IMR-90 (cell line): ENCODE measurements around the gene CMSS1. TPM values are rescaled to one million over a fixed set of nuclear protein-coding genes. Genes with fewer than 3 reads are reported as not detected.

Experiments used
- ATAC-seq: fragments of 200-7000 bp; cut with Tn5 transposase; 2 replicates; pipeline ENCODE4 v1.9.1; 2020; ENCODE audit warnings: low read depth, mild to moderate bottlenecking, moderate library complexity
- BruUV-seq: library from RNA; stranded (reverse); fragments of 400-500 nt; replicated peaks from 2 replicates; lab custom pipeline; 2021; lab: Mats Ljungman, UMichigan
- CTCF ChIA-PET: fragments of 300-600 bp; formaldehyde crosslinking; extraction: SDS; loops from one replicate; lab custom pipeline; 2021; ENCODE audit warnings: antibody characterized with exemption; lab: Yijun Ruan, JAX
- POLR2A ChIA-PET: fragments of 300-600 bp; sonication (Branson Sonifier 250); formaldehyde crosslinking; loops from one replicate; lab custom pipeline; 2022; ENCODE audit warnings: antibody characterized with exemption; ENCODE audit not compliant: unreplicated experiment; lab: Charles Lee
- DNase-seq: peaks from one replicate; pipeline ENCODE4 v3.0.0; 2013
- H2AFZ ChIP-seq: replicated peaks from 2 replicates; pipeline ENCODE3; 2013; ENCODE audit warnings: low read length, mild to moderate bottlenecking; ENCODE audit not compliant: poor library complexity
- H2AK5ac ChIP-seq: 2 replicates; pipeline ENCODE4 v1.6.1; 2013; ENCODE audit warnings: low read depth, low read length, inconsistent platforms
- H2AK9ac ChIP-seq: replicated peaks from 2 replicates; pipeline ENCODE3; 2013; ENCODE audit warnings: mild to moderate bottlenecking, low read depth, low read length, moderate library complexity; ENCODE audit not compliant: poor library complexity
- H2BK120ac ChIP-seq: 2 replicates; pipeline ENCODE4 v1.6.1; 2013; ENCODE audit warnings: low read depth, low read length, inconsistent platforms
- H2BK15ac ChIP-seq: 3 replicates; pipeline ENCODE4 v1.6.1; 2013; ENCODE audit warnings: low read depth, low read length, inconsistent platforms
- H2BK20ac ChIP-seq: 2 replicates; pipeline ENCODE4 v1.6.1; 2013; ENCODE audit warnings: low read depth, mild to moderate bottlenecking, inconsistent platforms, low read length, moderate library complexity
- H2BK5ac ChIP-seq: 2 replicates; pipeline ENCODE4 v1.6.1; 2013; ENCODE audit warnings: mild to moderate bottlenecking, low read depth, low read length, inconsistent platforms; ENCODE audit not compliant: poor library complexity, severe bottlenecking
- H3K14ac ChIP-seq: replicated peaks from 2 replicates; pipeline ENCODE4 v1.6.1; 2013; ENCODE audit warnings: low read depth, low read length, inconsistent platforms
- H3K18ac ChIP-seq: 2 replicates; pipeline ENCODE4 v1.6.1; 2013; ENCODE audit warnings: low read depth, low read length, control low read depth
- H3K23ac ChIP-seq: 2 replicates; pipeline ENCODE4 v1.6.1; 2013; ENCODE audit warnings: low read depth, low read length, inconsistent platforms
- H3K27ac ChIP-seq: 2 replicates; pipeline ENCODE4 v1.5.1; 2013; ENCODE audit warnings: mild to moderate bottlenecking, control low read depth, low read length; ENCODE audit not compliant: insufficient read depth
- H3K27me3 ChIP-seq: 2 replicates; pipeline ENCODE4 v1.6.1; 2013; ENCODE audit warnings: low read length; ENCODE audit not compliant: control insufficient read depth, insufficient read depth
- H3K36me3 ChIP-seq: 2 replicates; pipeline ENCODE4 v1.6.1; 2013; ENCODE audit warnings: low read length, mixed read lengths; ENCODE audit not compliant: control insufficient read depth, insufficient read depth
- H3K4ac ChIP-seq: 2 replicates; pipeline ENCODE4 v1.6.1; 2013; ENCODE audit warnings: low read depth, low read length, inconsistent platforms
- H3K4me1 ChIP-seq: 2 replicates; pipeline ENCODE4 v1.6.1; 2013; ENCODE audit warnings: low read length, mixed read lengths; ENCODE audit not compliant: control insufficient read depth, insufficient read depth
- H3K4me2 ChIP-seq: 2 replicates; pipeline ENCODE4 v1.6.1; 2013; ENCODE audit warnings: low read depth, mild to moderate bottlenecking, control low read depth, low read length, moderate library complexity
- H3K4me3 ChIP-seq: 2 replicates; pipeline ENCODE4 v1.5.1; 2013; ENCODE audit warnings: low read depth, mild to moderate bottlenecking, control low read depth, low read length, moderate library complexity; ENCODE audit not compliant: insufficient read depth
- H3K56ac ChIP-seq: 2 replicates; pipeline ENCODE4 v1.6.1; 2013; ENCODE audit warnings: low read length, inconsistent platforms; ENCODE audit not compliant: insufficient read depth; ENCODE audit errors: extremely low read depth
- H3K79me1 ChIP-seq, 2 experiments: 2 replicates each; pipeline ENCODE4 v1.6.1; 2013; ENCODE audit warnings: low read length in 2 of 2, inconsistent platforms in 1 of 2, low read depth in 1 of 2
- H3K9ac ChIP-seq: 2 replicates; pipeline ENCODE4 v1.6.1; 2013; ENCODE audit warnings: low read depth, low read length, control low read depth
- H3K9me1 ChIP-seq: 2 replicates; pipeline ENCODE4 v1.6.1; 2013; ENCODE audit warnings: low read length, inconsistent platforms; ENCODE audit not compliant: insufficient read depth
- H3K9me3 ChIP-seq: 2 replicates; pipeline ENCODE4 v1.6.1; 2013; ENCODE audit warnings: low read length; ENCODE audit not compliant: control insufficient read depth, insufficient read depth
- H4K20me1 ChIP-seq: 2 replicates; pipeline ENCODE4 v1.6.1; 2013; ENCODE audit warnings: low read length, inconsistent platforms; ENCODE audit not compliant: insufficient read depth
- H4K5ac ChIP-seq: 2 replicates; pipeline ENCODE4 v1.6.1; 2013; ENCODE audit warnings: mild to moderate bottlenecking, low read depth, low read length, control low read depth
- H4K8ac ChIP-seq, 2 experiments: 2 replicates each; pipeline ENCODE4 v1.6.1; 2013; ENCODE audit warnings: low read depth in 2 of 2, low read length in 2 of 2, control low read depth in 1 of 2, inconsistent platforms in 1 of 2
- H4K91ac ChIP-seq: 2 replicates; pipeline ENCODE4 v1.6.1; 2013; ENCODE audit warnings: low read depth, low read length, inconsistent platforms; ENCODE audit not compliant: insufficient read depth
- CHD1 ChIP-seq: IDR thresholded peaks from 2 replicates; pipeline ENCODE4 v1.6.1; 2012; ENCODE audit warnings: low read depth, low read length, improper control_type of control experiment
- FOS ChIP-seq: fragments of 150-350 bp; IDR thresholded peaks from 2 replicates; pipeline ENCODE4 v1.6.1; 2016; ENCODE audit warnings: low read depth, low read length
- MAFK ChIP-seq: IDR thresholded peaks from 2 replicates; pipeline ENCODE4 v1.6.1; 2012; ENCODE audit warnings: low read depth, low read length, improper control_type of control experiment
- MAZ ChIP-seq: IDR thresholded peaks from 2 replicates; pipeline ENCODE4 v1.6.1; 2012; ENCODE audit warnings: low read depth, mild to moderate bottlenecking, low read length, improper control_type of control experiment, moderate library complexity, borderline replicate concordance
- MXI1 ChIP-seq: IDR thresholded peaks from 2 replicates; pipeline ENCODE4 v1.6.1; 2012; ENCODE audit warnings: low read depth, mild to moderate bottlenecking, low read length, moderate library complexity, borderline replicate concordance
- NFE2L2 ChIP-seq: fragments of 150-350 bp; IDR thresholded peaks from 2 replicates; pipeline ENCODE4 v1.6.1; 2016; ENCODE audit warnings: low read depth, mild to moderate bottlenecking, low read length
- RCOR1 ChIP-seq: IDR thresholded peaks from 2 replicates; pipeline ENCODE4 v1.6.1; 2012; ENCODE audit warnings: mild to moderate bottlenecking, low read length, improper control_type of control experiment; ENCODE audit not compliant: insufficient replicate concordance
- RFX5 ChIP-seq: IDR thresholded peaks from 2 replicates; pipeline ENCODE4 v1.8.0; 2012; ENCODE audit warnings: low read depth, mild to moderate bottlenecking, low read length, moderate library complexity
- SMC3 ChIP-seq: fragments of 150-350 bp; IDR thresholded peaks from 2 replicates; pipeline ENCODE4 v1.6.1; 2016; ENCODE audit warnings: low read depth, mild to moderate bottlenecking, antibody characterized with exemption, low read length, moderate library complexity
- WGBS, 2 experiments: methylation state at CpG; one replicate each; pipeline versions ENCODE4 v1.1.5 to v1.1.7; 2013; ENCODE audit warnings: missing lambda C conversion rate in 2 of 2; ENCODE audit not compliant: insufficient read length in 1 of 2; ENCODE audit errors: extremely low coverage in 2 of 2; 5-methylcytosine and 5-hydroxymethylcytosine counted together
- dilution Hi-C: fragments of 300-500 bp; cut with HindIII; formaldehyde crosslinking; loops from one replicate; pipeline ENCODE4 v1.14.3; 2018; ENCODE audit warnings: low sequenced_read_pairs; ENCODE audit not compliant: unreplicated experiment
- in situ Hi-C: fragments of 300-500 bp; cut with MboI; formaldehyde crosslinking; loops from 3 replicates; pipeline ENCODE4 v1.14.3; 2019; ENCODE audit warnings: low sequenced_read_pairs, inconsistent platforms, mixed read lengths
- intact Hi-C: fragments of 100-400 bp; cut with micrococcal nuclease; formaldehyde crosslinking; loops from 2 replicates; pipeline ENCODE4 v1.10.0; 2022
- polyA plus RNA-seq, 3 experiments: library from polyadenylated mRNA; depleted of rRNA; stranded (reverse); fragments of >200 nt; gene quantifications; 2 replicates each; pipeline ENCODE4 v1.2.3, GENCODE V29; 2012; ENCODE audit warnings: low replicate concordance in 1 of 3
- total RNA-seq: library from RNA; depleted of rRNA; stranded (reverse); fragments of >200 nt; gene quantifications from 2 replicates; pipeline ENCODE4 v1.2.3, GENCODE V29; 2012
- TF ChIP-seq, protein P1 (sequence below): conservative IDR thresholded peaks from 2 replicates; pipeline ENCODE4 v1.5.1; 2012; ENCODE audit warnings: mild to moderate bottlenecking, low read depth, low read length, improper control_type of control experiment
- TF ChIP-seq, protein P2 (sequence below): fragments of 150-350 bp; IDR thresholded peaks from 2 replicates; pipeline ENCODE4 v1.6.1; 2016; ENCODE audit warnings: low read depth, mild to moderate bottlenecking, low read length, moderate library complexity, borderline replicate concordance

CMSS1 gene
- total and polyA plus RNA-seq, 2 of the 4 experiments (the other 2 are of a cell fraction): 12.5 to 13.6 TPM

DNA sequence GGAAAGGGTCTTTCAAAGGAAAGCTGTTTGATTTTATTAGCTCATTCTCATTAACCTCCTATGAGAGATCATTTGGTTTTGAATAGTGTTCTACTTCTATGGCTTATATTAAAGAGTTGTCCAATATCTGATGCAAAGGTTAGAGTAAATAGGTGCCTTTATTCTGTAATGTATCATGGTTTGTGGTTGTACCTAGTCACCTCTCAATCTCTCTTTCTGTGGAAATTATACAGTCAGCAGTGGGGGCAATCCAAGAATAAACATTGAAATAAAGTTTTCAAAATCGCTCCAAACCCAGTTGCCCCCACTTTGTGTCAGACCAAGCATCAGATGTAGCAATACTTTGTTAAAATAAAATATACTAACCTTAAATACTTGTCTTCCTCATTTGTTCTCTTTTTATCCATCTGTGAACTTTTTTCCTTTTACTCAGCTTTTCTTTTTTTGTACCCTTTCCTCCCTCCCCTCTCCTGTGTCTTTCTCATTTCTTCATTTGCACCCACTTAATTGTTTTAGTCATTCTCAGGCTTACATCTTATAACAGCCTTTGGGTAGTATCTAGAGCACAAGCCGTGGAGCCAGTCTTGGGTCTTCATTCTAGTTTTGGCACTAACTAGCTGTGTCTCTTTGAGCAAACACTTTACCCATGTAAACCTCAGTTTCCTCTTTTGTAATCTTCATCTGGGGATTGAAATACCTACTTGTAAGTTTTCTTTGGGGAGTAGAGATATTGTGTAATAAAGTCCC, 16.7 kb downstream of the CMSS1 start (continued):
- TF ChIP-seq MAFK (no peak), FOS (no peak)

DNA sequence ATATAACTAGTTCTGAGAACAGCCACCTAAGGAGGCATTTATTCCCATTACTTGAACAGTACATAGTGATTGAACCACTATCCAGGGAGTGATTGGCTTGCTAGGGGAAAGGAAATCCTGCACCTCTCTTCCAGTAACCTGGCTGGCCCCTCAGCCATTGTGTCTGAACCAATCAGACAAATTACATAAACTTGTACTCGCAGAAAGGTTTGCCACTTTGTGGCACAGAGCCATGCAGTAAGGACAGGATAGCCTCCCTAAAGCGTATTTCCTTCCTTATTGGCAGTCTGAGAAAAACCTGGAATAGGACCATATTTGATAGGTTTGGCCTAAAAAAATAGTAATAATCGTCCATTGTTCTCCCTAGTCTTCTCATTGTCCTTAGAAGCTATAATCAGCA, 19.0 kb downstream of the CMSS1 start:
- H3K9me3 ChIP-seq: no peaks in the 10 kb centered on the region
- no peak overlapping the region for H3K27ac ChIP-seq
- ChIA-PET POLR2A (no interaction called here), CTCF (no interaction called here)
- peaks cover 6% of the 10 kb centered on the region; the same call in 1 of the 2 replicates for H3K9me1 ChIP-seq
- H4K5ac ChIP-seq: no peak overlapping the region
- peaks cover 29 to 57% of the 10 kb centered on the region in 2 experiments for H3K79me1 ChIP-seq
- no peak overlapping the region for H3K4me2 ChIP-seq
- no peak overlapping the region for H2AK9ac ChIP-seq
- H3K4me1 ChIP-seq: peaks cover 2% of the 10 kb centered on the region; the same call in 1 of the 2 replicates
- no peak for DNase-seq
- WGBS, 2 experiments: no CpG with 5 or more reads among the region's 3 CpGs
- no peaks in the 10 kb centered on the region for H3K27me3 ChIP-seq
- no TSS peak for BruUV-seq
- H4K8ac ChIP-seq: no peak overlapping the region
- no peak overlapping the region for H2BK20ac ChIP-seq
- no peaks in the 10 kb centered on the region for H3K36me3 ChIP-seq
- TF ChIP-seq, protein P1, sequence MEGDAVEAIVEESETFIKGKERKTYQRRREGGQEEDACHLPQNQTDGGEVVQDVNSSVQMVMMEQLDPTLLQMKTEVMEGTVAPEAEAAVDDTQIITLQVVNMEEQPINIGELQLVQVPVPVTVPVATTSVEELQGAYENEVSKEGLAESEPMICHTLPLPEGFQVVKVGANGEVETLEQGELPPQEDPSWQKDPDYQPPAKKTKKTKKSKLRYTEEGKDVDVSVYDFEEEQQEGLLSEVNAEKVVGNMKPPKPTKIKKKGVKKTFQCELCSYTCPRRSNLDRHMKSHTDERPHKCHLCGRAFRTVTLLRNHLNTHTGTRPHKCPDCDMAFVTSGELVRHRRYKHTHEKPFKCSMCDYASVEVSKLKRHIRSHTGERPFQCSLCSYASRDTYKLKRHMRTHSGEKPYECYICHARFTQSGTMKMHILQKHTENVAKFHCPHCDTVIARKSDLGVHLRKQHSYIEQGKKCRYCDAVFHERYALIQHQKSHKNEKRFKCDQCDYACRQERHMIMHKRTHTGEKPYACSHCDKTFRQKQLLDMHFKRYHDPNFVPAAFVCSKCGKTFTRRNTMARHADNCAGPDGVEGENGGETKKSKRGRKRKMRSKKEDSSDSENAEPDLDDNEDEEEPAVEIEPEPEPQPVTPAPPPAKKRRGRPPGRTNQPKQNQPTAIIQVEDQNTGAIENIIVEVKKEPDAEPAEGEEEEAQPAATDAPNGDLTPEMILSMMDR: no peak
- TF ChIP-seq SMC3: no peak
- TF ChIP-seq, protein P2, sequence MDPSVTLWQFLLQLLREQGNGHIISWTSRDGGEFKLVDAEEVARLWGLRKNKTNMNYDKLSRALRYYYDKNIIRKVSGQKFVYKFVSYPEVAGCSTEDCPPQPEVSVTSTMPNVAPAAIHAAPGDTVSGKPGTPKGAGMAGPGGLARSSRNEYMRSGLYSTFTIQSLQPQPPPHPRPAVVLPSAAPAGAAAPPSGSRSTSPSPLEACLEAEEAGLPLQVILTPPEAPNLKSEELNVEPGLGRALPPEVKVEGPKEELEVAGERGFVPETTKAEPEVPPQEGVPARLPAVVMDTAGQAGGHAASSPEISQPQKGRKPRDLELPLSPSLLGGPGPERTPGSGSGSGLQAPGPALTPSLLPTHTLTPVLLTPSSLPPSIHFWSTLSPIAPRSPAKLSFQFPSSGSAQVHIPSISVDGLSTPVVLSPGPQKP: no peak
- no peak for TF ChIP-seq CHD1
- no peak for TF ChIP-seq RFX5
- TF ChIP-seq MXI1: no peak
- no peak for TF ChIP-seq FOS
- TF ChIP-seq MAZ: no peak
- no peak for TF ChIP-seq NFE2L2
- no peak for TF ChIP-seq MAFK
- TF ChIP-seq RCOR1: no peak
- no peak overlapping the region for H3K9ac ChIP-seq
- H4K91ac ChIP-seq: no peak overlapping the region
- no peak overlapping the region for H3K23ac ChIP-seq
- no peak overlapping the region for H2AK5ac ChIP-seq
- H3K4me3 ChIP-seq: no peak overlapping the region
- H2BK15ac ChIP-seq: no peak overlapping the region
- H2BK5ac ChIP-seq: no peak overlapping the region
- in situ Hi-C loops (loop anchor here (5.0 to 25.0 kb wide), 3 partner anchors 416 to 901 kb away; no protein-coding TSS in a partner anchor), dilution Hi-C loops (no loop called here), intact Hi-C loops (loop anchor here (10.0 kb wide), 1 partner anchor 548 kb away; no protein-coding TSS in a partner anchor)
- no peak overlapping the region for H3K18ac ChIP-seq
- H3K56ac ChIP-seq: no peak overlapping the region
- H2BK120ac ChIP-seq: no peak overlapping the region
- H3K14ac ChIP-seq: no peak overlapping the region
- no peaks in the 10 kb centered on the region for H4K20me1 ChIP-seq
- no peak overlapping the region for H2AFZ ChIP-seq
- H3K4ac ChIP-seq: no peak overlapping the region
- ATAC-seq: no peak
